CD4-positive, CD25-positive, alpha-beta regulatory T cell (primary cell): ENCODE results near the gene ATAD3A. TPM values are rescaled to one million over a fixed set of nuclear protein-coding genes. Genes with fewer than 3 reads are reported as not detected.

ENCODE experiments used
- ATAC-seq, 2 donors: fragments of 150-1000 bp; cut with Tn5 transposase; one replicate each; pipeline ENCODE4 v1.10.0; 2021; ENCODE audit warnings: low read depth in 2 of 2, moderate number of reproducible peaks in 2 of 2, moderate library complexity in 1 of 2
- DNase-seq, 3 donors: peaks; one replicate each; pipeline versions ENCODE4 v3.0.0 to v3.0.0-alpha.2; 2012 to 2022; ENCODE audit warnings: mixed read lengths in 1 of 3
- H3K27ac ChIP-seq: one replicate; pipeline ENCODE4 v1.7.0; 2013; ENCODE audit warnings: mild to moderate bottlenecking, low read length; ENCODE audit not compliant: insufficient read depth, poor library complexity, severe bottlenecking
- H3K27me3 ChIP-seq: one replicate; pipeline ENCODE4 v1.7.0; 2013; ENCODE audit warnings: low read length; ENCODE audit not compliant: control insufficient read depth, insufficient read depth
- H3K36me3 ChIP-seq: one replicate; pipeline ENCODE4 v1.7.0; 2013; ENCODE audit warnings: mild to moderate bottlenecking, low read length, moderate library complexity; ENCODE audit not compliant: control insufficient read depth, insufficient read depth
- H3K4me1 ChIP-seq: 2 replicates; pipeline ENCODE4 v1.7.0; 2013; ENCODE audit warnings: mild to moderate bottlenecking, low read length; ENCODE audit not compliant: insufficient read depth, control insufficient read depth, poor library complexity, severe bottlenecking
- H3K4me3 ChIP-seq: one replicate; pipeline ENCODE4 v1.7.0; 2013; ENCODE audit warnings: low read depth, mild to moderate bottlenecking, low read length, moderate library complexity
- H3K9me3 ChIP-seq, 2 experiments: 1 replicate in 1 of 2; 2 replicates in 1 of 2; pipeline ENCODE4 v1.7.0; 2013; ENCODE audit warnings: low read length in 2 of 2, mild to moderate bottlenecking in 1 of 2, moderate library complexity in 1 of 2; ENCODE audit not compliant: control insufficient read depth in 2 of 2
- H3K27ac Mint-ChIP-seq, 3 donors: one replicate each; pipeline ENCODE4 v1.8.0; 2020 to 2022; ENCODE audit warnings: mild to moderate bottlenecking in 3 of 3, mixed read lengths in 3 of 3, moderate library complexity in 2 of 3
- H3K27me3 Mint-ChIP-seq: one replicate; pipeline ENCODE4 v1.8.0; 2022; ENCODE audit warnings: mild to moderate bottlenecking, mixed read lengths
- H3K36me3 Mint-ChIP-seq: one replicate; pipeline ENCODE4 v1.8.0; 2020; ENCODE audit warnings: mixed read lengths
- H3K4me1 Mint-ChIP-seq, 4 donors: one replicate each; pipeline ENCODE4 v1.8.0; 2020 to 2022; ENCODE audit warnings: mixed read lengths in 4 of 4, mild to moderate bottlenecking in 1 of 4
- H3K4me3 Mint-ChIP-seq, 4 donors: one replicate each; pipeline ENCODE4 v1.8.0; 2020 to 2022; ENCODE audit warnings: mild to moderate bottlenecking in 4 of 4, mixed read lengths in 4 of 4, moderate library complexity in 3 of 4
- H3K9me3 Mint-ChIP-seq, 7 donors: one replicate each; pipeline ENCODE4 v1.8.0; 2020 to 2022; ENCODE audit warnings: mixed read lengths in 7 of 7, mild to moderate bottlenecking in 3 of 7, moderate library complexity in 2 of 7
- polyA plus RNA-seq, 4 donors: library from polyadenylated mRNA; unstranded; fragments of 300-500 nt; fragmentation: Illumina TruSeq; gene quantifications; one replicate each; pipeline ENCODE4 v1.2.3, GENCODE V29; 2021
- total RNA-seq: library from RNA; stranded (reverse); gene quantifications from one replicate; pipeline ENCODE4 v1.2.3, GENCODE V29; 2022

The ATAD3A gene
- total and polyA plus RNA-seq, 5 donors from 2014 or later = 6.2 to 20.0 (median 7.5) TPM

- ATAC-seq (no peak), DNase-seq (no peak)
- Mint-ChIP-seq H3K27me3 (no peaks in the 10 kb centered on the region), H3K4me3 (no peak overlapping the region), H3K27ac (no peak overlapping the region), H3K9me3 (no peaks in the 10 kb centered on the region), H3K36me3 (no peaks in the 10 kb centered on the region), H3K4me1 (peaks cover 0 to 3% (median 0%) of the 10 kb centered on the region in 4 donors)
- no peaks in the 10 kb centered on the region for H3K36me3 ChIP-seq
- no peak overlapping the region for H3K27ac ChIP-seq
- no peaks in the 10 kb centered on the region for H3K27me3 ChIP-seq
- no peaks in the 10 kb centered on the region for H3K4me1 ChIP-seq
- H3K9me3 ChIP-seq = no peaks in the 10 kb centered on the region
- no peak overlapping the region for H3K4me3 ChIP-seq
Observed at GRCh38 chr1:1550087-1550486, 38.1 kb downstream of the ATAD3A start.

- Histone ChIP-seq H3K36me3 (no peaks in the 10 kb centered on the region), H3K27ac (no peak overlapping the region), H3K4me1 (no peaks in the 10 kb centered on the region), H3K9me3 (no peaks in the 10 kb centered on the region), H3K4me3 (no peak overlapping the region), H3K27me3 (no peaks in the 10 kb centered on the region)
- Mint-ChIP-seq H3K27ac (no peak overlapping the region), H3K27me3 (no peaks in the 10 kb centered on the region), H3K9me3 (peaks cover 0 to 1% (median 0%) of the 10 kb centered on the region in 7 donors), H3K4me1 (peaks cover 0 to 3% (median 0%) of the 10 kb centered on the region in 4 donors), H3K36me3 (no peaks in the 10 kb centered on the region), H3K4me3 (no peak overlapping the region)
- ATAC-seq (peak in 1 of 2 donors; percentile 35), DNase-seq (no peak)
Observed at GRCh38 chr1:1550591-1551432, 38.9 kb downstream of the ATAD3A start.

GRCh38 chr1:1551524-1552262, 39.7 kb downstream of the ATAD3A start:
- H3K27ac Mint-ChIP-seq = peak overlapping the region in 1 of 3 donors; percentile 66
- H3K27ac ChIP-seq = no peak overlapping the region
- no peak for ATAC-seq
- no peaks in the 10 kb centered on the region for H3K9me3 ChIP-seq
- peaks cover 0 to 1% (median 0%) of the 10 kb centered on the region in 7 donors for H3K9me3 Mint-ChIP-seq
- no peaks in the 10 kb centered on the region for H3K36me3 ChIP-seq
- peaks cover 0 to 3% (median 0%) of the 10 kb centered on the region in 4 donors for H3K4me1 Mint-ChIP-seq
- H3K36me3 Mint-ChIP-seq = no peaks in the 10 kb centered on the region
- H3K4me1 ChIP-seq = no peaks in the 10 kb centered on the region
- H3K4me3 Mint-ChIP-seq = no peak overlapping the region
- no peaks in the 10 kb centered on the region for H3K27me3 Mint-ChIP-seq
- no peak for DNase-seq
- no peak overlapping the region for H3K4me3 ChIP-seq
- no peaks in the 10 kb centered on the region for H3K27me3 ChIP-seq

GRCh38 chr1:1552263-1552639, 40.3 kb downstream of the ATAD3A start:
- Mint-ChIP-seq H3K4me3 (no peak overlapping the region), H3K27ac (no peak overlapping the region), H3K27me3 (no peaks in the 10 kb centered on the region), H3K9me3 (peaks cover 0 to 1% (median 0%) of the 10 kb centered on the region in 7 donors), H3K4me1 (peaks cover 0 to 3% (median 0%) of the 10 kb centered on the region in 4 donors), H3K36me3 (no peaks in the 10 kb centered on the region)
- Histone ChIP-seq H3K36me3 (no peaks in the 10 kb centered on the region), H3K9me3 (no peaks in the 10 kb centered on the region), H3K4me1 (no peaks in the 10 kb centered on the region), H3K4me3 (no peak overlapping the region), H3K27me3 (no peaks in the 10 kb centered on the region), H3K27ac (no peak overlapping the region)
- DNase-seq (no peak), ATAC-seq (no peak)

GRCh38 chr1:1553821-1554494, 42.0 kb downstream of the ATAD3A start:
- Histone ChIP-seq H3K4me3 (no peak overlapping the region), H3K9me3 (no peaks in the 10 kb centered on the region), H3K36me3 (no peaks in the 10 kb centered on the region), H3K4me1 (no peaks in the 10 kb centered on the region), H3K27me3 (no peaks in the 10 kb centered on the region), H3K27ac (no peak overlapping the region)
- no peak for DNase-seq
- Mint-ChIP-seq H3K27me3 (no peaks in the 10 kb centered on the region), H3K36me3 (no peaks in the 10 kb centered on the region), H3K4me3 (no peak overlapping the region), H3K4me1 (peaks cover 0 to 4% (median 1%) of the 10 kb centered on the region in 4 donors), H3K9me3 (peaks cover 0 to 1% (median 0%) of the 10 kb centered on the region in 7 donors), H3K27ac (no peak overlapping the region)
- no peak for ATAC-seq

- Mint-ChIP-seq H3K9me3 (peaks cover 0 to 1% (median 0%) of the 10 kb centered on the region in 7 donors), H3K27ac (no peak overlapping the region), H3K4me1 (peaks cover 0 to 6% (median 1%) of the 10 kb centered on the region in 4 donors), H3K4me3 (no peak overlapping the region), H3K36me3 (no peaks in the 10 kb centered on the region), H3K27me3 (no peaks in the 10 kb centered on the region)
- no peak overlapping the region for H3K4me3 ChIP-seq
- ATAC-seq (no peak), DNase-seq (no peak)
- H3K9me3 ChIP-seq = no peaks in the 10 kb centered on the region
- no peak overlapping the region for H3K27ac ChIP-seq
- no peaks in the 10 kb centered on the region for H3K36me3 ChIP-seq
- no peaks in the 10 kb centered on the region for H3K4me1 ChIP-seq
- H3K27me3 ChIP-seq = no peaks in the 10 kb centered on the region
Observed at GRCh38 chr1:1554550-1554925, 42.6 kb downstream of the ATAD3A start.

GRCh38 chr1:1554926-1555915, 43.3 kb downstream of the ATAD3A start:
- H3K4me3 Mint-ChIP-seq = no peak overlapping the region
- peaks cover 0 to 1% (median 0%) of the 10 kb centered on the region in 7 donors for H3K9me3 Mint-ChIP-seq
- DNase-seq (no peak), ATAC-seq (no peak)
- H3K27ac Mint-ChIP-seq = peak overlapping the region in 1 of 3 donors; percentile 38
- Histone ChIP-seq H3K9me3 (no peaks in the 10 kb centered on the region), H3K27ac (no peak overlapping the region), H3K4me3 (no peak overlapping the region), H3K36me3 (peaks cover under 1% of the 10 kb centered on the region), H3K27me3 (no peaks in the 10 kb centered on the region), H3K4me1 (no peaks in the 10 kb centered on the region)
- H3K27me3 Mint-ChIP-seq = no peaks in the 10 kb centered on the region
- H3K36me3 Mint-ChIP-seq = no peaks in the 10 kb centered on the region
- peaks cover 0 to 6% (median 1%) of the 10 kb centered on the region in 4 donors for H3K4me1 Mint-ChIP-seq
